HG03521 (cell line): Measurements from ENCODE around the gene MAP3K20.

Experiments used
- ATAC-seq: cut with Tn5 transposase; IDR thresholded peaks from one replicate; pipeline ENCODE4 v1.9.1; 2021; ENCODE audit warnings: mild to moderate bottlenecking, moderate library complexity; ENCODE audit not compliant: unreplicated experiment

MAP3K20 gene

GRCh38 chr2:173050684-173051083, 25.0 kb upstream of the MAP3K20 start:
- ATAC-seq = no peak

- no peak for ATAC-seq
Measured at GRCh38 chr2:173051463-173052215, 24.0 kb upstream of the MAP3K20 start.

GRCh38 chr2:173053043-173053699, 22.5 kb upstream of the MAP3K20 start:
- no peak for ATAC-seq

DNA sequence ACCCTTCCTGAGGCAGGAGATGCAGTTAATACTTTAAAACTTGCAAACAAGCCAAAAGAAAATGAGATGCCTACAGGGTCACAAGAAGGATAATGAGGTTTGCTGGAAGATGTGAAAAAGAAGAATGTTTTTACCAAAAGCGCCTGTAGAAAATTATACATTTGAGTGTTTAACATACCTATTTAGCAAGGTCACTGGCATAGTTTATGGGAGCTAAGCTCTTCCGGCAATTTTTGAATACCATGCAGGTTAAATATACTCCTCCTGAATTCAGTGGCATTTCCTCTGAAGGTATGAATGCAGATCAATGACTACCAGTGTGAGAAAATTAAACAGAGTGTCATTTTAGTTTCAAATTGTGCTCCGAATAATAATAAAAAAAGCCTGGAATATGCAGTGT, 21.2 kb upstream of the MAP3K20 start:
- ATAC-seq = no peak

DNA sequence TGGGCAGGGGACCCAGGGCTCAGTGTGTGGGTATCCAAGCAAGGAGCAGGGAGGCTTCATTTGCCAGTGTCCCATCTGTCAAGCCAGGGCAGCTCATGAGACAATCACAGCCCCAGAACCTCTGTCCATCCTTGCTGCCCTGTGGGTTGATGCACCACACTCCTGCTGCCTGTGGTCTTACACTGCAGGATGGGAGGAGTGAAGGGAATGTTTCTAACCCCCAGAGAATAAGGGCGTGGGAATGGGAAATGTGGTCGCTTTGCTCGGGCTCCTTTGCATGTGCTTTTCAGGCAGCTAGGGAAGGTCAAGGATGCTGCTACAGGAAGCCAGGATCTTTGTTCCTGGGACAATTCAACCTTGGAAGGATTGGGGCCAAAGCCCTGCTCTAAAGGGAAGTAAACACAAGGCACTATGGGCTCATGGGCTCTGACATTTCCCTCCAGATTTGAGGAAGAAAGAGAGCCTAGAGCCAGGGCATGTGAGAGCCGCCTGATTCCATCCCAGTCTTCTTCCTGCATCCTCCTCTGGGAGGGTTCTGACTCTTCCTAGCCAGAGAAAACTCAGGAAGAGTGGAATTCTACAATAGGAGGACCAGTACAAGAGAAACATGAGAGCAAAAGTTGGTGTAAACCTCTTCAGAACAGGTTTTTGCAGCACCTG, 18.8 kb upstream of the MAP3K20 start:
- ATAC-seq = no peak

GRCh38 chr2:173058097-173058496, 17.5 kb upstream of the MAP3K20 start:
- ATAC-seq = no peak

DNA sequence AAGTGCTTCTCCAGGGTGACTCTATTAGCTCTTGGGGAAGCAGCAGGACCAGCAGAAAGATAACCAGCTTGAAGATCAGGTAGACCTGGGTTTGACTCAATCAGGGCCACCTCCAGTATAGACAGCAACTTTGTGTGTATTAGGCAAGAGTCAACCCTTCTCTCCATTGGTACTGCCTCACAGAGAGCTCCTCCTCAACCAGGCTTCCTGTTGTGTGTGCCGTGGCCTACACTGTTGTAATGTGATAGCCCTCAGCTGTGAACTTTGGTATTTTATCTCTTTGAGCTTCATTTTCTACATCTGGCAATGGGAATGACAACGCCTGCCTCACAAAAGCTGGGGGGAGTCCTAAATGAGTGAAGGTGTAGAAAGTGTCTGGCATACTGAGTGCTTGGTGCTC, 17.0 kb upstream of the MAP3K20 start:
- ATAC-seq = no peak

- no peak for ATAC-seq
Measured at GRCh38 chr2:173059292-173059691, 16.4 kb upstream of the MAP3K20 start.

- ATAC-seq = no peak
Measured at GRCh38 chr2:173059971-173060461, 15.6 kb upstream of the MAP3K20 start.

GRCh38 chr2:173062801-173063200, 12.8 kb upstream of the MAP3K20 start:
- no peak for ATAC-seq

- no peak for ATAC-seq
Measured at GRCh38 chr2:173064151-173064805, 11.4 kb upstream of the MAP3K20 start.

DNA sequence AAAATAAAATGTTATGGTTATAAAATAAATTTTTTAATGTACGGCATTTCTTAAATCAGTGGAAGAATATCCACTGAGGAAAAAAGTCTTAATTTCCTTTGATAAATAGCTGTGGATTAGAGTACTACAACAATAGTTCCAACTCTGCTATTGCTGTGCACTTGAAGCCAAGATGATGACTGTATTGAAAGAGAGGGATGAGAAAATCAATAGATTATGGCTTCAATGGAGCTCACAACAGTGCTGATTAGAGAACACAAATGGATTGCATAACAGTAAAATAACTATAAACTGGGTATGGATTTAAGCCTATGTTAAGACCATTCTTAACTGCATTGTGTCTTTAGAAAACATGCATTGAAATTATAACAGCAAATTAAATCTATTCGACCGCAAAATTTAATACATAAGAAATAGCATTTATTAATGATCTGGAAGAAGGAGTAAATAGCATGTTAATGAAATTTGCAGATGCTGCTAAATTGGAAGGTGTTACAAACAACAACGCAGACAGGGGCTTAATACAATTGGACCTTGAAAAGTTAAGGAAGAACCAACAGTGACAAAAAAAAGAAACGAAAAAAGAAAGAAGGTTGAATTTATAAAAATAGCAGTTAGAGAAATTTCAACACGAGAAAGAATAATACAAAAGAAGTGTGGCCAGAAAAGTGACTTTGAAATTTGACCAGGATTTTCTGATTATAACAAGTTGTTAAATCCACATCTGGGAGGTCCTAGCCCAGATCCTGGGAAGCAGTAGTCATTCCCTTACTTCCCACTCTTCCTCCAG, 8.6 kb upstream of the MAP3K20 start:
- no peak for ATAC-seq

GRCh38 chr2:173075056-173075780, 428 bp upstream of the MAP3K20 start:
- no peak for ATAC-seq

- peak; percentile 26 for ATAC-seq
Measured at GRCh38 chr2:173076581-173077345, 1.1 kb downstream of the MAP3K20 start.

GRCh38 chr2:173077506-173078177, 2.0 kb downstream of the MAP3K20 start:
- ATAC-seq = no peak

DNA sequence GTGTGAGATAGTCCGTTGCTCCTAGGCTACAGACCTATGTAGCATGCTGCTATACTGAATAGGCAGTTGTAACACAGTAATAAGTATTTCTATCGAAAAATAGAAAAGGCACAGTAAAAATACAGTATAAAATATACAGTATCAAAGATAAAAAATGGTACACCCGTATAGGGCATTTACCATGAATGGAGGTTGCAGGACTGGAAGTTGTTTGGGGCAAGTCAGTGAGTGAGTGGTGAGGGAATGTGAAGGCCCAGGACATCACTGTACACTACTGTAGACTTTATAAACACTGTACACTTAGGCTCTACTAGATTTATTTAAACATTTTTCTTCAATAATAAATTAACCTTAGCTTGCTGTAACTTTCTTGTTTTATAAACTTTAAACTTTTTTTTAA, 3.5 kb downstream of the MAP3K20 start:
- ATAC-seq = no peak

DNA sequence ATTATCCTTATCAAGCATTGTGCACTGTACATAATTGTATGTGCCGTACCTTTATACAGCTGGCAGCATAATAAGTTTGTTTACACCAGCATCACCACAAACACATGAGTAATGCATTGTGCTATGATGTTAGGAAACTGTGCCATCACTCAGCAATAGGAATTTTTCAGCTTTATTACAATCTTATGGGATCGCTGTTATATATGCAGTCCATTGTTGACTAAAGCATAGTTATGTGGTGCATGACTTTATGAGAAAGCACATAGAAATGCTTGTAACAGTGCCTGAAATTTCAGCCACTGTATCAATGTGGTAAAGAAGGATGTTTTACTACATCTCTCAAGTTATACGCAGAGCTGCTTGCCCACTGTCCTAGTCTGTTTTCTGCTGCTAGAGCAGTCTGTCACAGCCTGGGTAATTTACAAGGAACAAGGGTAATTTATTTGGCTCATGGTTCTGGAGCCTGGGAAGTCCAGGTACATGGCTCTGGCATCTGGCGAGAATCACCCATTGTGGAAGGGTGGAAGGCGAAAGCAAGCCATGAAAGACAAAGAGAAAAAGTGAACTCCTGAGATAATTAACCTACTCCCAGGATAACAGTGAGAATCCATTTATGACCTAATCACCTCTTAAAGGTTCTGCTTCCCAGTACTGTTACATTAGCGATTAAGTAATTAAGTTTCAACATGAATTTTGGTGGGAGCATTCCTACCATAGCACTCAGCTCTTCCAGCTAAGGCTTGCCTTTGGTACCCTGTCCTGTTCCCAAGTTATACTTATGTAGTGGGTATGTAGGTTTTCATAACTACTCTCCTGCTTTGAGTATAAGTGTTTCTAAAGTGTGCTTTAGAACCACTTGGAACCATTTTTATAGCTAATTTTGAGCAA, 4.6 kb downstream of the MAP3K20 start:
- ATAC-seq = no peak
